Measurements from ENCODE around the gene MBOAT2.

- TF ChIP-seq POLR2A (IDR thresholded peaks at IDR 0.05; ENCODE audit: borderline replicate concordance, extremely low read depth, insufficient read depth, insufficient read length): no peak
- TF ChIP-seq REST (IDR thresholded peaks at IDR 0.05; ENCODE audit: low read depth): no peak
- TF ChIP-seq SIN3A (IDR thresholded peaks at IDR 0.05; ENCODE audit: low read depth): no peak
- no peak for TF ChIP-seq CTCF (IDR thresholded peaks at IDR 0.05 in 2 of 3, conservative IDR thresholded peaks at IDR 0.05 in 1 of 3; ENCODE audit: borderline replicate concordance in 1 of 3, insufficient read depth in 1 of 3, low read depth in 2 of 3, low read length in 2 of 3)
- TF ChIP-seq EZH2 (IDR thresholded peaks at IDR 0.05): no peak
- TF ChIP-seq ZNF274 (IDR thresholded peaks at IDR 0.05; ENCODE audit: low read depth, low read length): no peak
- TF ChIP-seq POLR2AphosphoS5 (IDR thresholded peaks at IDR 0.05; ENCODE audit: low read depth, low read length): no peak
- no peak for TF ChIP-seq MAX (IDR thresholded peaks at IDR 0.05)
- TF ChIP-seq EGR1 (IDR thresholded peaks at IDR 0.05; ENCODE audit: low read depth): no peak
- no peak for TF ChIP-seq CEBPB (IDR thresholded peaks at IDR 0.05; ENCODE audit: low read depth)
- no peak for TF ChIP-seq ATF3 (IDR thresholded peaks at IDR 0.05)
- no peak for TF ChIP-seq RAD21 (IDR thresholded peaks at IDR 0.05; ENCODE audit: low read depth)
- TF ChIP-seq JUND (IDR thresholded peaks at IDR 0.05): no peak
- no peak for TF ChIP-seq YY1 (IDR thresholded peaks at IDR 0.05; ENCODE audit: extremely low read depth, insufficient replicate concordance, low read depth, low read length)
Measured at GRCh38 chr2:8839189-8839965, 164.1 kb downstream of the MBOAT2 start.

Data from HCT116 (cell line).